GM19452 (cell line): Measurements from ENCODE around the gene SERINC2.

ENCODE experiments used
- ATAC-seq: cut with Tn5 transposase; IDR thresholded peaks from one replicate; pipeline ENCODE4 v1.9.1; 2021; ENCODE audit not compliant: unreplicated experiment

SERINC2 gene

GRCh38 chr1:31412732-31413404 lies at the start of gene SERINC2:
TSS of gene SERINC2 (plus strand) at chr1:31413213. CDS start at chr1:31413266, 53 bp downstream.
- no peak for ATAC-seq

GRCh38 chr1:31364561-31365250 lies 48.3 kb upstream of the SERINC2 start:
- no peak for ATAC-seq

- no peak for ATAC-seq
These were observed 46.2 kb upstream of the SERINC2 start for GRCh38 chr1:31366796-31367195.

- no peak for ATAC-seq
These were observed 44.4 kb upstream of the SERINC2 start for GRCh38 chr1:31368611-31369107.

DNA sequence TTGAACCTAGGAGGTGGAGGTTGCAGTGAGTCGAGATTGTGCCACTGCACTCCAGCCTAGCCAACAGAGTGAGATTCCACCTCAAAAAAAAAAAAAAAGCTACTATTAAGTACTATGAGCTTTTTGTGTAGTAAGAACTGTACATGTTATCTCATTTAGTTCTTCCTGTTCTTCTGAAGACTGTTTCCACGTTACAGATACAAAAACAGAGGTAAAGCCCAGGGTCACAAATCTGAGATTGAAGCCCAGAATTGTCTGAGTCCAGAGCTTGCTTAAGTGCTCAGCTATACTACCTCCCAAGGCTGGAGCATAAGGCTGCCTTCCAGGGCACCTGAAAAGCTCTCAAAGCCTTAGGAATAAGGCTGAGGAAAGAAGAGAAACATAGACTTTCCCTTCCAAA lies 43.0 kb upstream of the SERINC2 start:
- ATAC-seq: no peak

DNA sequence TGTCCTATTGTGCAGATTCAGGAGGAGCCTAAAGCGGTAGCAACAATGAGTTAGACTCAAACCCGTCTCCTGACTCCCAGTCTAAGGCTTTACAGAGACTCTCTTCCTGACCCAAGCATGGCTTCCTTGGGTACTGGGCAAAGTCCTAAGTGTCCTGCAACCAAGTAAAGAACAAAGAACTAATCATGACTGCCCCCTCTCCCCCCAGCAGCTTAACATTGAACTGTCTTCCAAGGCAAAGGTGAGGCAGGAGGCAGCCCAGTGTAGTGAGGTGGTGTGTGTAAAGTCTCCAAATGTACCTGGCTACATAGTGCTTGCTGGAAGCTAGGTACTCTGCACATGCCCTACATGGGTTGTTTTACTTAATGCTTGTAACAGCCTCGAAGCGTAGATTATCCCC lies 42.4 kb upstream of the SERINC2 start:
- no peak for ATAC-seq

GRCh38 chr1:31371121-31371959 lies 41.7 kb upstream of the SERINC2 start:
- no peak for ATAC-seq

DNA sequence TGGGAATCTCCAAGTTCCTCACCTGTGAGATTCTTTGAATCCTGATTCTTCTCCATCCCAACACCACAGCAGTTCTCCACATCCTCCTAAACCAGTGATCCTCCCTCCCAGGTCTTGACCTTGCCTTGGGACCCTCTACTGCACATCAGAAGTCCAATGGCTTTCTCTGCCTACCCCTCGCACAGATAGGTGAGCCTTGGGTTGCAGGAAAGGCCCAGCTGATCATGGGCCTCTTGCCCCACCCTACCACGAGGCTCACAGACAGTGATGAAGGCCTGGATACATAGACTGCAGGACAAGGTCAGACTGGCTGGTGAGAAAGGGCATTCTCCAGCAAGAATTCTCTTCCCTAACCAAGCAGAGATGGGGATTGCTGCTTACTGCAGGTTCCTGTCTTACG lies 41.0 kb upstream of the SERINC2 start:
- no peak for ATAC-seq

DNA sequence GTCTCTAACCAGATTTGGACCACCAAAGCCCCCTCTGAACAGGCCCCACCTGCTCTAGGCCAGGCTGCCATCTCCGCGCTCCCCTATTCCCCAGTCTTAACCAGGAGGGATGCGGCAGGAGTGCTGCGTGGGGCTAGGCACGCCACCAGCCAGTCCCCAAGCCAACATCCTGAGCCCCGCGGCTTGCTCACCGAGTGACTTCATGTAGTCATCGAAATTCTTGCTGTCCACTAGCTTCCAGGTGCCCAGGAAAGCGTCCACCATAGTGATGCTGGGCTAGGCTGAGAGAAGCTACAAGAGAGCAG lies 40.3 kb upstream of the SERINC2 start:
- ATAC-seq: no peak

- ATAC-seq: no peak
These were observed 39.7 kb upstream of the SERINC2 start, which contains the start of gene FABP3 for GRCh38 chr1:31373056-31373896. TSS of gene FABP3 (minus strand) at chr1:31373076. CDS start at chr1:31373014, 62 bp downstream.

GRCh38 chr1:31373897-31374486 lies 39.0 kb upstream of the SERINC2 start:
- no peak for ATAC-seq

DNA sequence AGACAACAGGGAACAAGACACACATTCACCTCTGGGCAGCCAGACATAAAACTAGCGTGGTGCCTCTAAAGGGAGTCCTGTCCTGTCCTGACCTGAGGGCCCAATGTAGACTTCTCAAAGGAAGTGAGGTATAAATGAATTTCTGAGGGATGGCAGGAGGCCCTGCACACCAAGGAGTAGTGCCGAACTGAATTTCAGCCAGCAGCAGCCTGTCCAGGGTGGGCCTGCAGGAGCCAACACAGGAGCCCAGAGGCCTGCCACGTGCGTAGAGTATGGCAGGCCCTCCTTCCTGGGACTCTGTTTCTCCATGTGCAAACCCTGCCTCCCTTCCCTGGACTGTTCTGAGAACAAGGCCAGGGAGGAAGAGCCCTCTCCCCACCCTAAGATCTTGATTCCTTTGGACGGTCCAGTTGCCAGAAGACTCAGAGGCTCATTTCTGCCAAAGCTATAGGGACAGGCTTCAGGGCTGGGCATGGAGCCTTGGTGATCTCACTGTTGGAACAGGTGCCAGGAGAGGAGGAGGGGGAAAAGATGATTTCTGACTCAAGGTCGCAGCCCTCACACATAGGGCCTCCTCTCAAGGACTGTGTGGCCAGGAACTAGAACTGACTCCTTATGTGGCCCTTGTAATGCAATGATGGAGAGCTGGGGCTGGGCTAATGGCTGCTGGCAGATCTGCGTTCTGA lies 38.4 kb upstream of the SERINC2 start:
- no peak for ATAC-seq

DNA sequence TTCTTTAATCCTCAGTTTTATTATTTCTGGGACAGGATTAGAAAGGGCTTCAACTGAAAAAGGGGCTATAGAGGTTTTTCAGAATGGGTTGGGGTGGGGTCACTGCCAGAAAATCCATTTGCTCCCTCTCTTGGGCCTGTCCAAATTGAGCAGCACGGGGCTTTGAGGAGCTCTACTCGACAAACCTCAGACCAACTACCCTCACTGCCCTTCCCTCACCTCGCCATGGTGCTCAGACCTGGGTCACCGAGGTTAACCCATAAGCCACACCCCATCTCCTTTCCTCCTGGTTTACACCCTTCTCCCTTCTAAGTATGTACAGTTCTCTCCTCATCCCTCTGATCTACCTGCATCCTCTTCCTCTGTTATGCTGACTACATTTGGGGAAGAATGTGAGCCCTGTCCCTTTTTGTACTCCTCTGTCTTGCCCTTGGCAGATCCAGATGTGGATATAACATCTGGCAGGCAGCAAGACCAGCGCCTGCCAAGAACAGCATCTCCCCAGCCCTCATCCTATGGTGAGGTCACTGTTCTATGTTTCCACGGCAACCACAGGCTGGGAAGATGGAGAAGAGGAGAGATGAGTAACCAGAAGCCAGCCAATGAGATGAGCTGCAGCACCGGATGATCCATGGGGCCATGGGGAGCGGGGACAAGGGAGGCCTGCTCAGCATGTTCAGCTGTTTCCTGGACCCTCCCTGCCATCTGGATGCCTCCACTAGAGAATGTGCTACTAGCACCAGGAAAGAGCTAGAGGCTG lies 36.5 kb upstream of the SERINC2 start:
- ATAC-seq: no peak

DNA sequence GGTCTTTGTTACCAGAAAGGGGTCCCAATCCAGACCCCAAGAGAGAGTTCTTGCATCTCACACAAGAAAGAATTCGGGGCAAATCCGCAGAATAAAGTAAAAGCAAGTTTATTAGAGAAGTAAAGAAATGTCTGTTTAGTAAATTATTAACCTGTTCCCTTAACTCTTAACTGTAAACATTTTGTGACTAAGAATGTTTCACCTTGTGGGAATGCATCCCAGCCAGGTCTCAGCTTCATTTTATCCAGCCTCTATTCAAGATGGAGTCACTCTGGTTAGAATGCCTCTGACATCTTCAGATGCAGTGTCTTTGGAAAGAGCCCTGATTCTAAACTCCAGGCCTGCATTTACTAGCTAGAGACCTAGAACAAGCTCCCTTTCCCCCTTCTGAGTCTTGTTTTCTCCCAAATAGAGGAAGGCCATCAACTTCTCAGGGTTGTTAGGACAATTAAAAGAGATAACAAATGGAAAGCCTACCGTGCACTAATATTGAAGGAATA lies 35.6 kb upstream of the SERINC2 start:
- ATAC-seq: no peak

DNA sequence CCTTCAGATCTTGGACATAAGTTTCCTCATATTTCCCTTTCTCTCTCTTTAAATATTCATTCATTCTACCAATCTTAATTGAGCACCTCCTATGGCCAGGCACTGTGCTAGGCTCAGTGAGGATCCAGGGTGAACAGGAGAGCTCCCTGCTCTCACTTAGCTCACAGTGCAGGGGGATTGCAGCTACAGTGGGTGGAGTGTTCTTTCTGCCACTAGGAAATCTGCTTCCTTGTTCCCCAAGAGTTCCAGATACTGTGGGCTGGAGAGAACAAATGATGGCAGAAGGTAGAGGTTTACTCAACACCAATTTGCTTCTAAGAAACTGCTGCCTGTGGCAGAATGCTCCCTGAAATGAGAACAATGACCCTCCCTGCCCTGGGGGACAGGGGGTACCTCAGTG lies 35.0 kb upstream of the SERINC2 start:
- ATAC-seq: no peak

DNA sequence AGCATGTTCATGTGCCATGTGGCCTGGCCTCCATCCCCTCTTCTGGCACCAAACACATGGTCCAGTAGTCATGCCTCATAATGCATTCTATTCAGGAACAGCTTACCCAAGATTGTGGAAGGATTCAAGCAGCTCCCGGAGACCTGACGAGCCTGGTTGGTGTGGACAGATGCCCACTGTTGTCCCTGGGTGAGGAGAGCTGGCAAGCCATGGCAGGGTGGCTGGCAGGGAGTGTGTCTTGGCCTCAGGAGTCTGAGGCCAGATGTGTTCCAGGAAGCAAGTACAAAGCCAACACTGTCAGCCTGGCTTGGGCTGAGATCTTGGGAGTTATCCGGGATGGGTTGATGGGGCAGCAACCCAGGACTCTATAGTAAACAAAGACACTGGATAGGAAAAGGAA lies 32.8 kb upstream of the SERINC2 start:
- no peak for ATAC-seq

GRCh38 chr1:31381394-31382294 lies 31.4 kb upstream of the SERINC2 start:
- ATAC-seq: no peak
